HG02571 (cell line): ENCODE results near the gene DYNLT4.
A peak's percentile ranks its signal among the peaks of the same experiment; 100 is the strongest.
"Not testable (repeated sequence)": the region's sequence is repeated elsewhere in the genome, so short reads cannot be mapped to it uniquely, and the experiment has no call there.

Experiments
- ATAC-seq: cut with Tn5 transposase; IDR thresholded peaks from one replicate; pipeline ENCODE4 v1.9.1; 2021; ENCODE audit warnings: mild to moderate bottlenecking, moderate library complexity; ENCODE audit not compliant: unreplicated experiment

Gene DYNLT4

GRCh38 chr1:44828841-44829440 lies 21.8 kb upstream of the DYNLT4 start:
- no peak for ATAC-seq

- ATAC-seq = no peak
Observed at GRCh38 chr1:44828003-44828651, 21.0 kb upstream of the DYNLT4 start.

- no peak for ATAC-seq
Observed at GRCh38 chr1:44827197-44828002, 20.2 kb upstream of the DYNLT4 start.

GRCh38 chr1:44826375-44827196 lies 19.4 kb upstream of the DYNLT4 start:
- ATAC-seq = no peak

- not testable (repeated sequence) for ATAC-seq
Observed at GRCh38 chr1:44824392-44824791, 17.2 kb upstream of the DYNLT4 start.

GRCh38 chr1:44822981-44823451 lies 15.9 kb upstream of the DYNLT4 start:
- no peak for ATAC-seq

GRCh38 chr1:44822131-44822701 lies 15.1 kb upstream of the DYNLT4 start:
- no peak for ATAC-seq

GRCh38 chr1:44821240-44821715 lies 14.1 kb upstream of the DYNLT4 start:
- ATAC-seq = no peak

- no peak for ATAC-seq
Observed at GRCh38 chr1:44820328-44821239, 13.4 kb upstream of the DYNLT4 start.

- ATAC-seq = peak; percentile 76
Observed at GRCh38 chr1:44819608-44820327, 12.6 kb upstream of the DYNLT4 start.

GRCh38 chr1:44819196-44819607 lies 12.1 kb upstream of the DYNLT4 start:
- peak; percentile 3 for ATAC-seq

- ATAC-seq = no peak
Observed at GRCh38 chr1:44817771-44818495, 10.8 kb upstream of the DYNLT4 start.

- ATAC-seq = no peak
Observed at GRCh38 chr1:44817307-44817706, 10.2 kb upstream of the DYNLT4 start.

- not testable (repeated sequence) for ATAC-seq
Observed at GRCh38 chr1:44815926-44816325, 8.8 kb upstream of the DYNLT4 start.

- no peak for ATAC-seq
Observed at GRCh38 chr1:44812822-44813543, 5.8 kb upstream of the DYNLT4 start.

- no peak for ATAC-seq
Observed at GRCh38 chr1:44811234-44811633, 4.1 kb upstream of the DYNLT4 start.

GRCh38 chr1:44810762-44811105 lies 3.6 kb upstream of the DYNLT4 start:
- ATAC-seq = not testable (repeated sequence)
